LNCaP clone FGC (cell line): ENCODE measurements around the gene CENPN.
A peak's percentile ranks its signal among the peaks of the same experiment; 100 is the strongest.

Experiments
- DNase-seq: peaks from one replicate; pipeline ENCODE4 v3.0.0-alpha.2; 2011; ENCODE audit warnings: low read depth
- H3K4me3 ChIP-seq: 2 replicates; pipeline ENCODE4 v1.5.1; 2011; ENCODE audit warnings: mild to moderate bottlenecking, low read depth, low read length, control low read depth
- CTCF ChIP-seq: IDR thresholded peaks from 2 replicates; pipeline ENCODE4 v1.5.1; 2012; ENCODE audit warnings: mild to moderate bottlenecking; ENCODE audit not compliant: control insufficient read depth, insufficient read depth; ENCODE audit errors: extremely low read depth

Gene CENPN

DNA sequence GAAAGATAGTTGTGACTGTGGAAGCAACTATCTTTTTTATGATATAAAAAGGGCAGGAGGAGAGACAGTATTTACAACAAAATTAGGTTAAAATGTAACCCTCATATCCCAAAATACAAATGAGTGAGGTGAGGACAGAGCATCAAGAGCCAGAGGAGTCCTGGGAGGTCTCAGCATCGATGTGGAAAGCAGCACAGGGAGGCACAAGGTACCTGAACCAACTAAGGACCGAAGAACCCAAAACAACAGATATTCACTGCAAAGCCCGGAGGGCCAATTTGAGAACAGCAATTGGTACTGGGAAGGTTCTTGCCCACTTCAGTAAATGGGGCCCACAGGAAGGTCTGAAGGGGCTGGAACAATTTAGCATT is 37.9 kb upstream of the CENPN start:
- TF ChIP-seq CTCF = no peak
- no peak overlapping the region for H3K4me3 ChIP-seq

GRCh38 chr16:80971819-80972218 is 35.2 kb upstream of the CENPN start:
- no peak overlapping the region for H3K4me3 ChIP-seq
- no peak for TF ChIP-seq CTCF
- no peak for DNase-seq

More for the DNA sequence above, 37.9 kb upstream of the CENPN start:
- no peak for DNase-seq

GRCh38 chr16:80972611-80973010 is 34.4 kb upstream of the CENPN start:
- no peak for DNase-seq
- TF ChIP-seq CTCF = no peak
- no peak overlapping the region for H3K4me3 ChIP-seq

GRCh38 chr16:80973991-80974390 is 33.0 kb upstream of the CENPN start:
- TF ChIP-seq CTCF = no peak
- DNase-seq = no peak
- H3K4me3 ChIP-seq = no peak overlapping the region

DNA sequence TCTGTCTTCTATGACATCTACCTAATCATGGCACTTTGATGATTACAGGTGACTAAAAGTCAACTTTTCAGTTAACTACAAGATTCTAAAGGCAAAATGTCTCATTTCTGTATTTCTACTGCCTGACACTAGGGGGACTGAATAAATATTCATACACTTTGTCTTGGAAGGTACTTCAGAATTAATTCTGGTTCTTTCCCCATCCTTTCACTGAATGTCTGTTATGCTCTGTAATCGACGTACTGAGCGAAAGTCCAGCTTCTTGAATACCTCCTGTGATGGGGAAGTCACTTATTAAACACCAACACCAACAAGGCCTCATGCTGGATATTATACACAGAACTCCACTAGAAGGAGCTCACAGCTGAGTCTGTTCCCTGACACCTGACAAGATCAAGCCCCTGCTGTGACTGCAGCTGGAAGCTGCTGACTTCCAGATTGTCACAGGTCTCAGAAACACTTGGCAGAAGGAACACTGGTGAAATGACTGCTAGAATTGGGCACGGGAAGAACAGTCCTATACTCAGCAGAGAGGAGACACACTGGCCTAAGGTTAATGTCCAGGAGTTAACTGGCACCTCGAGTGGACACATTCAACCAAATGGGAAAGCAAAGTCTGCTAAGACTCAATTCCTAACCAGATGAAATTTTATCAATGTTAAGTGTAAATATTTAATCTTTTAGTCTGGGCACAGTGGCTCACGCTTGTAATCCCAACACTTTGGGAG is 32.2 kb upstream of the CENPN start:
- H3K4me3 ChIP-seq = no peak overlapping the region
- DNase-seq = no peak
- peak; percentile 8 for TF ChIP-seq CTCF

DNA sequence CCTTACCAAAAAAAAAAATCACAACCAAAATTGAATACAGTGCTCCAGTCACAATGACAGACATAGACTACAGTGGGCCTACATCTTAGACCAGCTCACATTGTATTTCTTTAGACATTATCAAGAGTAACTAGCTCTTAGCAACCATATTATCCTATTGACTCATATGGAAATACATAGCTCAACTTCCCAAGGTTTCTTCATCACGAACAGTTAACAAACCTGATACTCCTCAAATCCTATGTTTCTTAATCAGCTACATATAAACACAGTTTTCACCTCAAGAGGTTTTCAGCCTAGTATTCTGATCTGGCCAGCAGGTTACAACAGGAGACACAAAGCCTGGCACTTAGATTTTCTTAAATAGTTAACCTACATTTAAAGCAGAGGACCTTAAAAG is 30.1 kb upstream of the CENPN start:
- no peak for DNase-seq
- no peak overlapping the region for H3K4me3 ChIP-seq
- no peak for TF ChIP-seq CTCF

DNA sequence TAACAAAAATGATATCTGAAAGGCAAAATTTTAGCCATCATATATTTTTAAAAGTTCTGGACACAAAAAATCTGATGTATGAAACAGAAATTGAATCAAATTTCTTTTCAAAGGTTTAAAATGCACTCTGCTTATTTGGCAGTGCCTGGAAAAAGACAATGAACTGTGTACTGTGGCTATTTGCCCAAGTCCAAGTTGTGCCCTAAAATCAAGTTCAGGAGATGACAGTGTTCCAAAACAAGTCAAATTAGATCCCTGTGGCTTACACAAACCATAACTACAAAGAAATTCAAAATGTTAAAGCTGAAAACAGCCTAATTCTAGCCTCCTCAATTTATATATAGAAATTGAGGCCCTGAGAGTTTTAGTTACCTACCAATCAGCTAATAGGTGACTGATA is 25.9 kb upstream of the CENPN start:
- peak; percentile 79 for DNase-seq
- H3K4me3 ChIP-seq = no peak overlapping the region
- no peak for TF ChIP-seq CTCF
